Large intestine (tissue), 3 donors: ENCODE data around the gene DYRK2. TPM values are rescaled to one million over a fixed set of nuclear protein-coding genes. Genes with fewer than 3 reads are reported as not detected.
A peak's percentile ranks its signal among the peaks of the same experiment; 100 is the strongest.

ENCODE experiments used
- DNase-seq, 2 donors: peaks; one replicate each; pipeline versions ENCODE4 v3.0.0 to v3.0.0-alpha.2; 2013
- H3K27ac ChIP-seq: one replicate; pipeline ENCODE4 v1.5.1; 2013; ENCODE audit warnings: low read length
- H3K27me3 ChIP-seq: 2 replicates; pipeline ENCODE4 v1.6.1; 2013; ENCODE audit warnings: low read length; ENCODE audit not compliant: control insufficient read depth, insufficient read depth
- H3K36me3 ChIP-seq: 2 replicates; pipeline ENCODE4 v1.6.1; 2013; ENCODE audit warnings: low read length; ENCODE audit not compliant: control insufficient read depth, insufficient read depth
- H3K4me1 ChIP-seq: one replicate; pipeline ENCODE4 v1.6.1; 2013; ENCODE audit warnings: low read length; ENCODE audit not compliant: control insufficient read depth, insufficient read depth
- H3K4me3 ChIP-seq: one replicate; pipeline ENCODE4 v1.5.1; 2013; ENCODE audit warnings: low read length
- H3K9me3 ChIP-seq: one replicate; pipeline ENCODE4 v1.6.1; 2013; ENCODE audit warnings: mild to moderate bottlenecking, low read depth, low read length, moderate library complexity; ENCODE audit not compliant: control insufficient read depth
- WGBS: methylation state at CpG from one replicate; pipeline ENCODE4 v1.1.5; 2013; ENCODE audit warnings: low lambda C conversion rate; ENCODE audit not compliant: insufficient coverage; 5-methylcytosine and 5-hydroxymethylcytosine counted together
- polyA plus RNA-seq: library from polyadenylated mRNA; unstranded; fragments of 120-200 nt; gene quantifications from one replicate; pipeline ENCODE4 v1.2.1, GENCODE V29; 2013

The DYRK2 gene
- polyA plus RNA-seq, 1 donor, result 62.7 TPM

GRCh38 chr12:67640863-67641262 lies 7.7 kb upstream of the DYRK2 start:
- WGBS, result no CpG with 5 or more reads among the region's 2 CpGs
- Histone ChIP-seq H3K4me3 (no peak overlapping the region), H3K27ac (no peak overlapping the region), H3K9me3 (no peaks in the 10 kb centered on the region), H3K27me3 (no peaks in the 10 kb centered on the region), H3K4me1 (peaks cover 6% of the 10 kb centered on the region), H3K36me3 (no peaks in the 10 kb centered on the region)
- no peak for DNase-seq

GRCh38 chr12:67645126-67645525 lies 3.4 kb upstream of the DYRK2 start:
- DNase-seq, result no peak
- no peaks in the 10 kb centered on the region for H3K36me3 ChIP-seq
- no peak overlapping the region for H3K27ac ChIP-seq
- WGBS, result 100% methylated on average over 2 of the region's 7 CpGs
- H3K4me3 ChIP-seq, result no peak overlapping the region
- no peaks in the 10 kb centered on the region for H3K9me3 ChIP-seq
- H3K27me3 ChIP-seq, result no peaks in the 10 kb centered on the region
- peaks cover 11% of the 10 kb centered on the region for H3K4me1 ChIP-seq

GRCh38 chr12:67645601-67646000 lies 2.9 kb upstream of the DYRK2 start:
- no peak for DNase-seq
- Histone ChIP-seq H3K9me3 (no peaks in the 10 kb centered on the region), H3K36me3 (peaks cover 1% of the 10 kb centered on the region), H3K27ac (no peak overlapping the region), H3K27me3 (no peaks in the 10 kb centered on the region), H3K4me3 (no peak overlapping the region), H3K4me1 (peaks cover 11% of the 10 kb centered on the region)

- no CpG with 5 or more reads among the region's 4 CpGs for WGBS
- DNase-seq, result no peak
- H3K4me1 ChIP-seq, result peaks cover 17% of the 10 kb centered on the region
- peak overlapping the region; percentile 96 for H3K27ac ChIP-seq
- H3K4me3 ChIP-seq, result no peak overlapping the region
- peaks cover 3% of the 10 kb centered on the region for H3K36me3 ChIP-seq
- no peaks in the 10 kb centered on the region for H3K27me3 ChIP-seq
- H3K9me3 ChIP-seq, result no peaks in the 10 kb centered on the region
These were observed 1.8 kb upstream of the DYRK2 start for GRCh38 chr12:67646775-67647174.

GRCh38 chr12:67647181-67647798 lies 1.3 kb upstream of the DYRK2 start:
- DNase-seq, result peak; percentile 78 to 93
- peaks cover 3% of the 10 kb centered on the region for H3K36me3 ChIP-seq
- peak overlapping the region; percentile 96 for H3K27ac ChIP-seq
- no peaks in the 10 kb centered on the region for H3K27me3 ChIP-seq
- H3K9me3 ChIP-seq, result no peaks in the 10 kb centered on the region
- WGBS, result 80% methylated on average over 1 of the region's 21 CpGs
- H3K4me3 ChIP-seq, result peak overlapping the region; percentile 84
- H3K4me1 ChIP-seq, result peaks cover 18% of the 10 kb centered on the region

GRCh38 chr12:67647799-67648520 lies 585 bp upstream of the DYRK2 start:
- H3K4me1 ChIP-seq, result peaks cover 15% of the 10 kb centered on the region
- H3K4me3 ChIP-seq, result peak overlapping the region; percentile 84
- H3K27ac ChIP-seq, result peak overlapping the region; percentile 96
- 0% methylated on average over 5 of the region's 41 CpGs for WGBS
- H3K27me3 ChIP-seq, result no peaks in the 10 kb centered on the region
- DNase-seq, result peak; percentile 92 to 95
- no peaks in the 10 kb centered on the region for H3K9me3 ChIP-seq
- H3K36me3 ChIP-seq, result peaks cover 3% of the 10 kb centered on the region

GRCh38 chr12:67649261-67649569 lies 670 bp downstream of the DYRK2 start:
- peak overlapping the region; percentile 85 for H3K27ac ChIP-seq
- H3K4me3 ChIP-seq, result peak overlapping the region; percentile 94
- peaks cover 6% of the 10 kb centered on the region for H3K36me3 ChIP-seq
- DNase-seq, result no peak
- H3K9me3 ChIP-seq, result no peaks in the 10 kb centered on the region
- H3K4me1 ChIP-seq, result peaks cover 12% of the 10 kb centered on the region
- WGBS, result no CpG with 5 or more reads among the region's 41 CpGs
- no peaks in the 10 kb centered on the region for H3K27me3 ChIP-seq

- Histone ChIP-seq H3K4me1 (peaks cover 12% of the 10 kb centered on the region), H3K36me3 (peaks cover 12% of the 10 kb centered on the region), H3K4me3 (peak overlapping the region; percentile 94), H3K27me3 (no peaks in the 10 kb centered on the region), H3K27ac (peak overlapping the region; percentile 85), H3K9me3 (no peaks in the 10 kb centered on the region)
- DNase-seq, result peak in 1 of 2 donors; percentile 64
- no CpG with 5 or more reads among the region's 65 CpGs for whole genome bisulfite sequencing
These were observed 1.2 kb downstream of the DYRK2 start for GRCh38 chr12:67649570-67650387.

- Histone ChIP-seq H3K4me3 (peak overlapping the region; percentile 94), H3K4me1 (peaks cover 12% of the 10 kb centered on the region), H3K27ac (peak overlapping the region; percentile 85), H3K9me3 (no peaks in the 10 kb centered on the region), H3K36me3 (peaks cover 14% of the 10 kb centered on the region), H3K27me3 (no peaks in the 10 kb centered on the region)
- 0% methylated on average over 1 of the region's 11 CpGs for WGBS
- peak in 1 of 2 donors; percentile 50 for DNase-seq
These were observed 2.0 kb downstream of the DYRK2 start for GRCh38 chr12:67650388-67651131.

- Histone ChIP-seq H3K27me3 (no peaks in the 10 kb centered on the region), H3K36me3 (peaks cover 21% of the 10 kb centered on the region), H3K4me3 (peak overlapping the region; percentile 94), H3K4me1 (peaks cover 12% of the 10 kb centered on the region), H3K27ac (peak overlapping the region; percentile 85), H3K9me3 (no peaks in the 10 kb centered on the region)
- DNase-seq, result peak in 1 of 2 donors; percentile 44
- no CpG with 5 or more reads among the region's 5 CpGs for WGBS
These were observed 2.7 kb downstream of the DYRK2 start for GRCh38 chr12:67651132-67651695.
